OCI-LY7 (cell line): ENCODE results near the gene POTEI.
"Not testable (repeated sequence)": the region's sequence is repeated elsewhere in the genome, so short reads cannot be mapped to it uniquely, and the experiment has no call there.

Source experiments
- EZH2phosphoT487 ChIP-seq: fragments of 200-600 bp; sonication (generic); IDR thresholded peaks from 2 replicates; pipeline ENCODE4 v1.6.1; 2018; ENCODE audit warnings: low read depth, borderline replicate concordance, mild to moderate bottlenecking, mixed run types, antibody characterized with exemption, low read length, moderate library complexity, mixed read lengths
- TF ChIP-seq, protein P1 (sequence below): fragments of 200-600 bp; sonication (generic); conservative IDR thresholded peaks from 2 replicates; pipeline ENCODE4 v1.5.1; 2014; ENCODE audit warnings: mild to moderate bottlenecking, antibody characterized with exemption, low read length, moderate library complexity, mixed read lengths

DNA sequence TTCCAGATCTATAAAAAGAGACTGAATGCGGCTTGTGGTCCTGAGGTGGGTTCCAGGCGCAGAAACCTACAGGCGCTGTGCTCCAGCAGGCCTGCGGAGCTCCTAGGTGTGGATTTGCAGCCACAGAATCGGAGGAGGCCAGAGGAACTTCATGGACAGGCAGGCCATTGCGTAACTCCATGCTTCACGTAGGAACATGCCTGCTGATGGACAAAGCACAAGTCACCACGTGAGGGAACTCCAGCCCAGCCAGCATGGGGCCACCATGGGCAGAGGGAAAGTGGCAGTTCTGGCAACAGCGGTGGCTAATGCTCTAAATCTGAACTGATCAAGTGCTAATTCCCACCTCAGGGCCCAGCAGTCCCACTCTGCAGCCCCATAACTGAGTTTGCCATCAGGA is 29.1 kb upstream of the POTEI start:
- TF ChIP-seq, protein P1, sequence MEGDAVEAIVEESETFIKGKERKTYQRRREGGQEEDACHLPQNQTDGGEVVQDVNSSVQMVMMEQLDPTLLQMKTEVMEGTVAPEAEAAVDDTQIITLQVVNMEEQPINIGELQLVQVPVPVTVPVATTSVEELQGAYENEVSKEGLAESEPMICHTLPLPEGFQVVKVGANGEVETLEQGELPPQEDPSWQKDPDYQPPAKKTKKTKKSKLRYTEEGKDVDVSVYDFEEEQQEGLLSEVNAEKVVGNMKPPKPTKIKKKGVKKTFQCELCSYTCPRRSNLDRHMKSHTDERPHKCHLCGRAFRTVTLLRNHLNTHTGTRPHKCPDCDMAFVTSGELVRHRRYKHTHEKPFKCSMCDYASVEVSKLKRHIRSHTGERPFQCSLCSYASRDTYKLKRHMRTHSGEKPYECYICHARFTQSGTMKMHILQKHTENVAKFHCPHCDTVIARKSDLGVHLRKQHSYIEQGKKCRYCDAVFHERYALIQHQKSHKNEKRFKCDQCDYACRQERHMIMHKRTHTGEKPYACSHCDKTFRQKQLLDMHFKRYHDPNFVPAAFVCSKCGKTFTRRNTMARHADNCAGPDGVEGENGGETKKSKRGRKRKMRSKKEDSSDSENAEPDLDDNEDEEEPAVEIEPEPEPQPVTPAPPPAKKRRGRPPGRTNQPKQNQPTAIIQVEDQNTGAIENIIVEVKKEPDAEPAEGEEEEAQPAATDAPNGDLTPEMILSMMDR, result not testable (repeated sequence)
- TF ChIP-seq EZH2phosphoT487, result not testable (repeated sequence)
